GM18508 (cell line): Measurements from ENCODE around the gene WDR36.

Source experiments
- ATAC-seq: cut with Tn5 transposase; IDR thresholded peaks from one replicate; pipeline ENCODE4 v1.9.1; 2021; ENCODE audit warnings: moderate number of reproducible peaks; ENCODE audit not compliant: insufficient read depth, unreplicated experiment

The WDR36 gene

DNA sequence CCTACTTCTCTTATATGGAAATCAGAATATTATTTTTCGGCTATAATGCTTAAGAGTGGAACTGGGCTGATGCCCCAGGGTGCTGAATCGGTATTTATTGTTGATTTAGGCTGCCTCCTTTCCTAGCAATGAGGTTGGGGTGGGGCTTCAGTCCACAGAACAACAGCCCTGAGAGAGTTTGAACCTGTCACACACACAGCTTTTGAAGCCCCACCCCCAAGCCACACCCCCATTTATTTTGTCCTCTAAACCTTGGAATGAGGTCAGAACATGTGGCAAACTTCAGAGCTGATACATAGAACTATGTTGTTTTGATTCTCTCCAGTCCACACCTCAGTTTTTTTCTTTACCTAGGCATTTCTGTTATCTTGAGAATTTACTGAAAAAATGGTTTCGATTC lies 80.4 kb downstream of the WDR36 start:
- no peak for ATAC-seq

DNA sequence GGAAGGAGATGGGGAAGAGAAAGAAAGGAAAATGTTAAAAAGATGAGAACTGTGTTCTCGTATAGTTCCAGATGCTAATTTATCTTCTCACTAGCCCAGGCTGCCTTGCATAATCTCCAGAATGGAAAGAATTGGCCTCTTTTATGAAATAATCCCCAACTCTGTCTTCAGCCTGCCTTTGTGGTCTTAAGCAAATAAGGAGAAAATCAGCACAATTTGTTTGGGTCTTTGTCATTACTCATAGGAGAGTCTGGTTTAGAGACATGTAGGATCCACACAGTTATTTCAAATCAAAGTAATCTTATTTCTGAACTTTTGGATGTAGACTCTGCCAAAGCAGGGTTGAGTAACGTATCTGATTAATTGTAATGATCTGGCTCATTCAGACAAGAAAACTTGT lies 81.3 kb downstream of the WDR36 start:
- no peak for ATAC-seq
